ENCODE data around the gene MVB12B.

DNA sequence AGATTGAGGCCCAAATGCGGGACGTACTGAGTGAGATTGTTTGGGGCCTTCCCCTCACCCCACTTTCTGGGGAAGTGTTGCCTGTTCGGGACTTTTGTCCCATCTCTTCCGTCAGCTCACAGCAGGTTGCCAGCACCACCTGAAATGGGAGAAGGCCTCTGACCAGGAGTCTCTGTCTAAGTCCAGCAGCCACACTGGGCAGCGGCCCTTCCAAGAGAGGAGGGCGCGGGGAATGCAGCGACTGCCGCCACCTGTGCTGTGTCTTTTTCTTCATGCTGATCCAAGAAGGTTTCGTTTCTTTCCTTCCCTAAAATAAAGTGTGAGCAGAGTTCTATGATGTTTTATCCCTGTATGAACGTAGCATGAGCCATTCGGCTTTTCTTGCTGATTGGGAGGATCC is 152.9 kb downstream of the MVB12B start:
- no peak for TF ChIP-seq ZNF274 (IDR thresholded peaks at IDR 0.05; ENCODE audit: borderline replicate concordance, extremely low read depth, low read length)
- TF ChIP-seq RXRA (IDR thresholded peaks at IDR 0.05; ENCODE audit: insufficient read depth, low read depth, low read length), result no peak
- TF ChIP-seq CTCF (IDR thresholded peaks at IDR 0.05; ENCODE audit: control extremely low read depth in 1 of 3, insufficient read depth in 1 of 3, low read depth in 1 of 3, low read length in 3 of 3), result no peak
- TF ChIP-seq SIN3A (conservative IDR thresholded peaks at IDR 0.05 in 1 of 2, IDR thresholded peaks at IDR 0.05 in 1 of 2; ENCODE audit: low read depth in 1 of 2, low read length in 2 of 2), result no peak
- TF ChIP-seq, protein P1, sequence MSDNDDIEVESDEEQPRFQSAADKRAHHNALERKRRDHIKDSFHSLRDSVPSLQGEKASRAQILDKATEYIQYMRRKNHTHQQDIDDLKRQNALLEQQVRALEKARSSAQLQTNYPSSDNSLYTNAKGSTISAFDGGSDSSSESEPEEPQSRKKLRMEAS (IDR thresholded peaks at IDR 0.05), result no peak
